AG08396 (cell line): ENCODE measurements around the gene HEPHL1.

Source experiments
- DNase-seq: peaks from one replicate; pipeline ENCODE4 v3.0.0; 2012; ENCODE audit warnings: low spot score, mixed read lengths

Gene HEPHL1

GRCh38 chr11:94131047-94131717 is 110.0 kb downstream of the HEPHL1 start:
- DNase-seq = no peak

DNA sequence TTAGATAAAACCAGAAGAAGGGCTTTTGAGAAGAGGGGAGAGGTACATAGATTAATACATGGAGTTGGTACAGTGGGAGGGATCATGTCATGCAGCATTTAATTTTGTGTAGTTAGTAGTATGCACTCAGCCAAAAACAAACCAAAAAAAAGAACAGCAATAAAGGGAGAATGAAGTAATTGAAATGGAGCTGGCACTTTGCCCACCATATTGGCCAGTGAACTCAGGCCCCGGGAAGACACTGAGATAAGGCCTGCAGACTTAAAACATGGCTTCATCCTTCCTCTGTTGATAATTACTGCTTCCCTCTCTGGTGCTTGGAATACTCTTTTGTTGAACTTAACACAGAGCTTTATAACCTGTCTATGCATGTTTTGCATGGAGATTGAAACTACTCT is 110.6 kb downstream of the HEPHL1 start:
- DNase-seq = no peak

GRCh38 chr11:94132152-94132558 is 111.0 kb downstream of the HEPHL1 start:
- DNase-seq = peak; percentile 54

GRCh38 chr11:94132823-94133408 is 111.8 kb downstream of the HEPHL1 start:
- DNase-seq = no peak

DNA sequence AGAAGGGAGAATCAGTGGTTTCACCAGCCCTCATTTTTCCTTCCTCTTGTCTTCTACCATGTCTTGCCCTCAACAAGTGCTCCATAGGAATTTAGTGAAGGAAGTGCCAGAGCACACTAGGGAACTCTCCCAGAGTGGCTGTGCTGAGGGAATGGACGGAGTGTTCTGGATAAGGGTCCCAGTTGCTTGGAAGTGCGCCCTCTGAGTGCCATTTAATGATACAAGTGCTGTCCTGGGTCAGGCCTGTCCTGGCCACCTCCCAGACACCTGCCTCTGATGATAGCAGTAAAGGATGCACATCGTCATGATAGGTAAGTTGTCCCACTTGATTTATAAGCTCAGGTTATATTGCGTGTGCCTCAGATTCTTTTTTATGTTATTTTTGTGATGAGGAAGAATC is 112.6 kb downstream of the HEPHL1 start:
- no peak for DNase-seq

DNA sequence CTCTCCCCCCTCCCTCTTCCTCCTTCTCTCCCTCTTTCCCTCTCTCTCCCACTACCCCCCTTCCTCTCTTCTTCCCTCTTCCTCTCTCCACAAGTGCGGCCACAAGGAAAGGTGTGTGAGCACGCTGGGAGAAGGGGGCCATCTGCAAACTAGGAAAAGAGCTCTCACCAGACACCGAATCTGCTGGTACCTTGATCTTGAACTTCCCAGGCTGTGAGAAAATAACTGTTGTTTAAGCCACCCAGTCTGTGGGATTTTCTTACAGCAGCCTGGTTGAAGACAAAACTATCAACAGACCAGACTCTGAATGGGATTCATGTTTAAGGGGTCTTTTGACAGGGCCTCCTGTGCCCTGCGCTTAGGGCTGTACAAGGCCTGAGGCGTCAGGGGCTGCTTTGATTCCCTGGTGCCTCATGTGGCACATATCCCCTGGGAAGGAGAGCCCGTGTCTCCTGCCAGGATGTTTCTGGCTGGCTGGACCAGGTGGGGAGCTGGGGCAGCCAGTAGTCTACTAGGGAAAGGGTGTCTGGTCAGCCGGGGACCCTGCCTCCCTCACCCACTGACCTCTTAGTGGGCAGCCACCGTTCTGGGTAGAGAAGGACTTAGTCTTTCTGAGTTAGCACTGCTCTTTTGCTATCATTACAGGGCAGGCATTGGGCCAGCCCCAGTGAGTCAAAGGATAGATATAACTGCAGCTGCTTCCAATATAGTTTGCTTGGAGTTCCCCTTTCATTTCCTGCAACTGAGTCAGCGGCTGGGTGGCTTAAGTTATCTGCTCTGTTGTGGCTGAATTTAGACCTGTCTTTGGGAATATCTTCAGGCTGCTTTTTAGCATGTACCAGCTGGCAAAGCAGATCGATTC is 113.7 kb downstream of the HEPHL1 start:
- DNase-seq = peak; percentile 66

GRCh38 chr11:94139416-94139815 is 118.3 kb downstream of the HEPHL1 start:
- DNase-seq = no peak

- DNase-seq = no peak
These were observed 119.1 kb downstream of the HEPHL1 start for GRCh38 chr11:94140154-94140655.

- no peak for DNase-seq
These were observed 120.6 kb downstream of the HEPHL1 start for GRCh38 chr11:94141511-94142307.

DNA sequence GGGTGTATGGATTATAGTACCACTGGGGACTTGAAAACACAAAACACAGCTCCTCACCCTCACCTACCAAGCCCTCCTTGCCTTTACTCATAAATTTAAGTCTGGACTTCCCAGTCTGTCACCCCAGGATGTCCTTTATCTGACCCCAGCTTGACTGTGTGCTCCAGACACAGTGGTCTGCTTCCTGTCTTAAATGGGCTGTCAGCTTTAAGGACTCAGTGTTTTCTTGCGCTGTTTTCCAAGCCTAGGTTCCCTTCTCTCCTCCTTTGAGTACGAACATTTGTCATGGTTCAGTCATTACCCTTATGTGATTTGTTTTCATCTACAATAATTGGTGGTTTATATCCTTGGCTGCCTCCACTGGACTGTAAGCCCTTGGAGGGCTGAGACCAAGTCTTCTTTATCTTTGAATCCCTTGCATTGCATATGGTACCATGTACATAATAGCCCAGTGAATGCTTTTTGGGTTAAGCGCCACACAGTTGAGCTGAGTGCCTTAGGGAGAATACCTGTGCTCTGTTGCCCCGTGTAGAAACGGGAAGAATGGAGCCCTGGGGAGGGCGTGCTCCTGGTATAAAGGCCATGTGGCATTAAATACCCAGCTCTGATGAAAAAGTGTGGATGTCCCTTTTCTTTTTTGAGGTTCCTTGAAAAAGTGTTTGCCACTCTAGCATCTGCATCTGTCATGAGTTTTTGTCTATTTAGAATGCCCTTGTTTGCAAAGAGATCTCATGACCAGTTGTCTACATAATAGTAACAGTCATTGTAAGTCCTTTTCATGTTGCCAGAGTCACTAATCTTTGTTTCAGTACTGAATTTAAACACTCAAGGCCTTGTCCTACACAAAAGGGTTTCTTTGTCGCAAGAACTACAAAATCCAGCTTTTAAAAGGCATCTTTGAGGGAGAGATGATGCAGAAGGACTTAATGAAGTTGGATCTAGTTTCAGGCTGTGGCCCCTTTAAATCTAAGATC is 121.4 kb downstream of the HEPHL1 start:
- DNase-seq = no peak

DNA sequence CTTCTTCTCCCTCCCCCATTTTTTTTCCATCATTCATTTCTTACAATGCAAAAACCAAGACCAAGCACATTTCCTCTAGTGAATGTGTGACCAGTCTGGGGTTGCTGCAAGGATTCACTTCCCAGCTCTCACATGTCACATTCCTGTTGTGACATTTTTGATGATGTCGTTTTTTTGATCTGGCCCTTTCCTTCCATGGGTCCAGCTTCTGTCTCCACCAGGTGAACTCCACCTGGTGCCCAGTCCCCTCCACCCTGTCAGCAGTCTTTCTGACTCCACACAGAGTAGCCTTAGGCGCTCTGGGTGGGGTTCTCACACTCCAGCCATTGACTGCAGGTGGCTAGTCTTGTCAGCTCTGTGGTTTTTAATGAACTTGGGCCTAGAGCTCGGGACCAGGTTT is 123.1 kb downstream of the HEPHL1 start:
- DNase-seq = no peak

- no peak for DNase-seq
These were observed 123.5 kb downstream of the HEPHL1 start for GRCh38 chr11:94144664-94145063.

DNA sequence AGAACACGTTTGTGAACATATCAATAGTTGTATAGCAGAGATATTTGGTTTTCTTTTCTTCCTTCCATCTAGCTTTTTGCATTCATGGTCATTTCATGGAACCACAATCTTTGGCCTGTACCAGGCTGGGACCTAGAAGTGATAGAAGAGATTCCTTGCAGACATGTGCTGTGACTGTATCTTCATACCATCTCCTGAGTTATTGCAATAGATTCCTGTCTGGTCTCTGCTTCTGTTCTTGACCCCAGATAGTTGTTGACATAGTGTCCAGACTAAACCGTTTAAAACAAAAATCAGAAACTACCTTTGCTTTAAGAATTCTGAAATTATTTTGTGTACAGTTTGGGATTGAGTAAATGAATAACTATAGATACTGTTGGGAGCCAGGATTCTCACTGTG is 124.3 kb downstream of the HEPHL1 start:
- no peak for DNase-seq

DNA sequence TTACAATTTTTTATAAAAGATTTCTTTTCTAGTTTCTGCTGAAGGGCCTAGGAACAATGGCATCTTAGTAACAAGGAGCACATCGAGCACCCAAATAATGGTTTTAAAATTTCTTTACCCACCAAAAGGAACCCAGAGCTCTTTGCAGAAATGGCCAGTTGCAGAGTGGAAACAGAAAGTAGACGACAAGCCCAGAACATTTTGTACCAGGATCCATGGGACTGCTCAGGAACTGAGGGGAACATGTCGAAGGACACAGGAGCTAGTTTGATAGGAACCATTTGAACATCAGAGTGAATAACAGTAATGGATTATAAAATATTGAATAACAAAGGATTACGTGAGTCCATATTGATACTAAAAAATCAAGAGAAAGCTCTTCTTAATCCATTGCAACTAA is 124.8 kb downstream of the HEPHL1 start:
- no peak for DNase-seq

- no peak for DNase-seq
These were observed 126.3 kb downstream of the HEPHL1 start for GRCh38 chr11:94147433-94147845.

- DNase-seq = no peak
These were observed 127.0 kb downstream of the HEPHL1 start for GRCh38 chr11:94148189-94148588.

DNA sequence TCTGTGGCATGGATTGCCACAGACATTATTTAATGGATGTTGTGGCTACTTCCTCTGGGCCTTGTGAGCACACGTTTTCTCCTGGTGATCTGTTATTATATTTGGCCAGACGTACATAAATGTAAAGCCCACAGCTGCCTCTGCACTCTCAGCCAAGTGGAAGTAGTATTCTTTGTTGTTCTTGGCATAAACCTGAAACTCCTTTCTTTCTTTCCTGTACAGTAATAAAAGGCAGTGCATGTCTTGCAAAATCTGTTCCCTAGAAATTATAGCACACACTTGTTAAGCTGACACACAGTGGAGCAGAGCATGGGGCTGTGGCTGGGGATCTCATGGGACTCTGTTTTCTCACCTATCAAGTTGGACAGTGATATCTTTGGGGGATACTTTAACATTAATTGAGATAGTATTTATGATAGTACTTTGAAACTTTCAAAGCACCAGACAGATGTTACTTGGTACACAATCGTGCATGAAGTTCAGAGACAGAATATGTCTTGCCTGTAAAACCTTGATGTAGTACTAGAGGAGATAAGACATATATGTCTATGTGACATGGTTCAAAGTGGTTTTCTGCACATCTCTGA is 128.4 kb downstream of the HEPHL1 start:
- no peak for DNase-seq

- DNase-seq = no peak
These were observed 128.9 kb downstream of the HEPHL1 start for GRCh38 chr11:94150056-94150455.

- DNase-seq = no peak
These were observed 129.8 kb downstream of the HEPHL1 start for GRCh38 chr11:94150704-94151685.
